WTC11 (cell line): ENCODE data around the gene STAB2. TPM values are rescaled to one million over a fixed set of nuclear protein-coding genes. Genes with fewer than 3 reads are reported as not detected.

ENCODE experiments used
- ATAC-seq: fragments of 200-7000 bp; cut with Tn5 transposase; 2 replicates; pipeline ENCODE4 v1.10.0; 2021; ENCODE audit warnings: mild to moderate bottlenecking, moderate library complexity
- CTCF ChIA-PET: fragments of 300-600 bp; sonication (Branson Sonifier 250); formaldehyde crosslinking; loops from one replicate; lab custom pipeline; 2021; ENCODE audit warnings: antibody characterized with exemption; lab: Charles Lee
- POLR2A ChIA-PET: fragments of 350-600 bp; sonication (Branson Sonifier 250); formaldehyde crosslinking; loops from one replicate; lab custom pipeline; 2021; ENCODE audit warnings: antibody characterized with exemption; lab: Charles Lee
- DNase-seq: peaks from one replicate; pipeline ENCODE4 v3.0.0; 2021; ENCODE audit warnings: low spot score
- H3K27ac Mint-ChIP-seq: 2 replicates; pipeline ENCODE4 v1.8.0; 2021; ENCODE audit warnings: mixed read lengths
- H3K27me3 Mint-ChIP-seq: 2 replicates; pipeline ENCODE4 v1.8.0; 2021; ENCODE audit warnings: low read depth, mild to moderate bottlenecking, moderate library complexity, mixed read lengths
- H3K36me3 Mint-ChIP-seq: 2 replicates; pipeline ENCODE4 v1.8.0; 2021; ENCODE audit warnings: mixed read lengths
- H3K4me1 Mint-ChIP-seq: 2 replicates; pipeline ENCODE4 v1.8.0; 2022; ENCODE audit warnings: mixed read lengths
- H3K4me3 Mint-ChIP-seq: 2 replicates; pipeline ENCODE4 v1.8.0; 2021; ENCODE audit warnings: mild to moderate bottlenecking, moderate library complexity, mixed read lengths
- H3K9me3 Mint-ChIP-seq: 2 replicates; pipeline ENCODE4 v1.8.0; 2021; ENCODE audit warnings: mixed read lengths
- E2F4 ChIP-seq: sonication (generic); formaldehyde crosslinking; IDR thresholded peaks from 2 replicates; pipeline ENCODE4 v1.8.1; 2022; ENCODE audit warnings: low read depth, mild to moderate bottlenecking, moderate library complexity, missing genetic modification reagents, borderline replicate concordance
- ERG ChIP-seq: fragments of 250-450 bp; sonication (Bioruptor Pico); IDR thresholded peaks from 2 replicates; pipeline ENCODE4 v1.8.0; 2021; ENCODE audit warnings: mild to moderate bottlenecking
- FOXK1 ChIP-seq: sonication (generic); formaldehyde crosslinking; IDR thresholded peaks from 2 replicates; pipeline ENCODE4 v1.8.0; 2022; ENCODE audit warnings: mild to moderate bottlenecking, moderate library complexity, missing genetic modification reagents
- KAT7 ChIP-seq: sonication (generic); formaldehyde crosslinking; IDR thresholded peaks from 2 replicates; pipeline ENCODE4 v1.8.1; 2023; ENCODE audit warnings: missing genetic modification reagents, mild to moderate bottlenecking, borderline replicate concordance
- NFE2L1 ChIP-seq: sonication (generic); formaldehyde crosslinking; IDR thresholded peaks from 2 replicates; pipeline ENCODE4 v1.8.1; 2023; ENCODE audit warnings: missing genetic modification reagents
- NFYB ChIP-seq: sonication (generic); formaldehyde crosslinking; conservative IDR thresholded peaks from 2 replicates; pipeline ENCODE4 v1.8.0; 2022; ENCODE audit warnings: low read depth, missing genetic modification reagents
- RORB ChIP-seq: fragments of 250-450 bp; sonication (Bioruptor Pico); IDR thresholded peaks from 2 replicates; pipeline ENCODE4 v1.9.0; 2021; ENCODE audit warnings: mild to moderate bottlenecking
- TCF7 ChIP-seq: sonication (generic); formaldehyde crosslinking; IDR thresholded peaks from 2 replicates; pipeline ENCODE4 v1.8.0; 2022; ENCODE audit warnings: mild to moderate bottlenecking, low read depth, missing genetic modification reagents, moderate library complexity
- TEAD1 ChIP-seq: sonication (generic); formaldehyde crosslinking; IDR thresholded peaks from 2 replicates; pipeline ENCODE4 v1.8.0; 2022; ENCODE audit warnings: mild to moderate bottlenecking, missing genetic modification reagents
- ZBTB43 ChIP-seq: sonication (generic); formaldehyde crosslinking; IDR thresholded peaks from 2 replicates; pipeline ENCODE4 v1.8.1; 2023; ENCODE audit warnings: mild to moderate bottlenecking, missing genetic modification reagents
- ZSCAN18 ChIP-seq: fragments of 250-450 bp; sonication (Bioruptor Pico); IDR thresholded peaks from 2 replicates; pipeline ENCODE4 v2.1.2; 2022; ENCODE audit warnings: mild to moderate bottlenecking, moderate library complexity
- total RNA-seq: library from RNA; stranded (reverse); gene quantifications from 3 replicates; pipeline ENCODE4 v1.2.3, GENCODE V29; 2021
- TF ChIP-seq, protein P1 (sequence below): sonication (generic); formaldehyde crosslinking; IDR thresholded peaks from 2 replicates; pipeline ENCODE4 v1.8.0; 2022; ENCODE audit warnings: mild to moderate bottlenecking, missing genetic modification reagents
- TF ChIP-seq, protein P2 (sequence below): sonication (generic); formaldehyde crosslinking; IDR thresholded peaks from 2 replicates; pipeline ENCODE4 v1.8.1; 2022; ENCODE audit warnings: low read depth, missing genetic modification reagents, borderline replicate concordance
- TF ChIP-seq, protein P3 (sequence below): fragments of 250-450 bp; sonication (Bioruptor Pico); IDR thresholded peaks from 2 replicates; pipeline ENCODE4 v1.9.0; 2021; ENCODE audit warnings: moderate library complexity, mild to moderate bottlenecking, inconsistent platforms, borderline replicate concordance
- TF ChIP-seq, protein P4 (sequence below): sonication (generic); formaldehyde crosslinking; IDR thresholded peaks from 2 replicates; pipeline ENCODE4 v1.8.1; 2023; ENCODE audit warnings: mild to moderate bottlenecking, missing genetic modification reagents, borderline replicate concordance
- TF ChIP-seq, protein P5 (sequence below): sonication (generic); formaldehyde crosslinking; IDR thresholded peaks from 2 replicates; pipeline ENCODE4 v1.8.1; 2022; ENCODE audit warnings: mild to moderate bottlenecking, moderate library complexity, missing genetic modification reagents

STAB2 gene
- total RNA-seq, 1 experiment from 2014 or later, result 0.48 TPM

GRCh38 chr12:103771466-103771865 lies 184.4 kb downstream of the STAB2 start:
- peak; percentile 68 for DNase-seq

DNA sequence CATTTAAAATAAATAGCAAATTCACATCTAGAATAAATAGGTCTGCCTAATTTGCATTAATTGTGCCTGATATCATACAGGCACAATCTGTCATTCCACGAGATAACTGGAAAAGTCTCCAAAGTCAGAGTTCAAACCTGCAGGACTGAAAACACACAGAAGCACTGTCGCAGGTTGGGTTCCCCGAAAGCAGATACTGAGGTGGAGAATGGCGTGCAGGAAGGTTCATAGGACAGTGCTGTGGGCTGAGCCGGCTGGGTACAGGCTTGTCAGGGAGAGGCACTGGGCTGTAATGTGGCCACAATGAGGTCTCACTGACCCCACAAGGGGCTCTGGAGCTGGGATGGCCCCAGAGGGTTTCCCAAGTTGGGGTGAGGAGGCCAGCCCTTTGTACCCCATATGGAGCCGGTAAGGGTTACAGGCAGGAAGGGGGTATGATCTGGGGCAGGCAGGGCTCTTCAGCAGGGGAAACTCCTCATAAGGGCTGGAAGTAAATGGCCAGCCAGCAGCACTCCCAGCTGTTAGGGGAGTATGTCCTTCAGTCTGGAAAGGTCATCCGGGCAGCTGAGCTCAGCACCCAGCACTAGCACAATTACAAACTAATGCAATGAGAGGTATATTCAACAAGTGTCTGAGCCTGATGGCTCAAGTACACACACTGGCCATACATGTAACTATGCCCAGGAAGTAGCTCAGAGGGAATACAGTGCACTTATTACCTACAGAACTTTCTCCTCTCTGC lies 185.5 kb downstream of the STAB2 start:
- Mint-ChIP-seq H3K4me3 (no peak overlapping the region), H3K27me3 (no peaks in the 10 kb centered on the region), H3K36me3 (peaks cover 25% of the 10 kb centered on the region), H3K9me3 (no peaks in the 10 kb centered on the region), H3K4me1 (peaks cover 18% of the 10 kb centered on the region), H3K27ac (no peak overlapping the region)
- no peak for TF ChIP-seq ZBTB43 (CRISPR knock-in tag)
- no peak for TF ChIP-seq TCF7 (CRISPR knock-in tag)
- TF ChIP-seq RORB, result no peak
- TF ChIP-seq, protein P1, sequence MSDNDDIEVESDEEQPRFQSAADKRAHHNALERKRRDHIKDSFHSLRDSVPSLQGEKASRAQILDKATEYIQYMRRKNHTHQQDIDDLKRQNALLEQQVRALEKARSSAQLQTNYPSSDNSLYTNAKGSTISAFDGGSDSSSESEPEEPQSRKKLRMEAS (CRISPR knock-in tag), result no peak
- no peak for TF ChIP-seq ZSCAN18 (CRISPR knock-in tag)
- TF ChIP-seq FOXK1 (CRISPR knock-in tag), result no peak
- TF ChIP-seq, protein P2, sequence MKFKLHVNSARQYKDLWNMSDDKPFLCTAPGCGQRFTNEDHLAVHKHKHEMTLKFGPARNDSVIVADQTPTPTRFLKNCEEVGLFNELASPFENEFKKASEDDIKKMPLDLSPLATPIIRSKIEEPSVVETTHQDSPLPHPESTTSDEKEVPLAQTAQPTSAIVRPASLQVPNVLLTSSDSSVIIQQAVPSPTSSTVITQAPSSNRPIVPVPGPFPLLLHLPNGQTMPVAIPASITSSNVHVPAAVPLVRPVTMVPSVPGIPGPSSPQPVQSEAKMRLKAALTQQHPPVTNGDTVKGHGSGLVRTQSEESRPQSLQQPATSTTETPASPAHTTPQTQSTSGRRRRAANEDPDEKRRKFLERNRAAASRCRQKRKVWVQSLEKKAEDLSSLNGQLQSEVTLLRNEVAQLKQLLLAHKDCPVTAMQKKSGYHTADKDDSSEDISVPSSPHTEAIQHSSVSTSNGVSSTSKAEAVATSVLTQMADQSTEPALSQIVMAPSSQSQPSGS (CRISPR knock-in tag), result no peak
- TF ChIP-seq, protein P3, sequence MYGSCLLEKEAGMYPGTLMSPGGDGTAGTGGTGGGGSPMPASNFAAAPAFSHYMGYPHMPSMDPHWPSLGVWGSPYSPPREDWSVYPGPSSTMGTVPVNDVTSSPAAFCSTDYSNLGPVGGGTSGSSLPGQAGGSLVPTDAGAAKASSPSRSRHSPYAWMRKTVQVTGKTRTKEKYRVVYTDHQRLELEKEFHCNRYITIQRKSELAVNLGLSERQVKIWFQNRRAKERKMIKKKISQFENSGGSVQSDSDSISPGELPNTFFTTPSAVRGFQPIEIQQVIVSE (CRISPR knock-in tag), result no peak
- TF ChIP-seq E2F4, result no peak
- no peak for TF ChIP-seq NFYB (CRISPR knock-in tag)
- TF ChIP-seq, protein P4, sequence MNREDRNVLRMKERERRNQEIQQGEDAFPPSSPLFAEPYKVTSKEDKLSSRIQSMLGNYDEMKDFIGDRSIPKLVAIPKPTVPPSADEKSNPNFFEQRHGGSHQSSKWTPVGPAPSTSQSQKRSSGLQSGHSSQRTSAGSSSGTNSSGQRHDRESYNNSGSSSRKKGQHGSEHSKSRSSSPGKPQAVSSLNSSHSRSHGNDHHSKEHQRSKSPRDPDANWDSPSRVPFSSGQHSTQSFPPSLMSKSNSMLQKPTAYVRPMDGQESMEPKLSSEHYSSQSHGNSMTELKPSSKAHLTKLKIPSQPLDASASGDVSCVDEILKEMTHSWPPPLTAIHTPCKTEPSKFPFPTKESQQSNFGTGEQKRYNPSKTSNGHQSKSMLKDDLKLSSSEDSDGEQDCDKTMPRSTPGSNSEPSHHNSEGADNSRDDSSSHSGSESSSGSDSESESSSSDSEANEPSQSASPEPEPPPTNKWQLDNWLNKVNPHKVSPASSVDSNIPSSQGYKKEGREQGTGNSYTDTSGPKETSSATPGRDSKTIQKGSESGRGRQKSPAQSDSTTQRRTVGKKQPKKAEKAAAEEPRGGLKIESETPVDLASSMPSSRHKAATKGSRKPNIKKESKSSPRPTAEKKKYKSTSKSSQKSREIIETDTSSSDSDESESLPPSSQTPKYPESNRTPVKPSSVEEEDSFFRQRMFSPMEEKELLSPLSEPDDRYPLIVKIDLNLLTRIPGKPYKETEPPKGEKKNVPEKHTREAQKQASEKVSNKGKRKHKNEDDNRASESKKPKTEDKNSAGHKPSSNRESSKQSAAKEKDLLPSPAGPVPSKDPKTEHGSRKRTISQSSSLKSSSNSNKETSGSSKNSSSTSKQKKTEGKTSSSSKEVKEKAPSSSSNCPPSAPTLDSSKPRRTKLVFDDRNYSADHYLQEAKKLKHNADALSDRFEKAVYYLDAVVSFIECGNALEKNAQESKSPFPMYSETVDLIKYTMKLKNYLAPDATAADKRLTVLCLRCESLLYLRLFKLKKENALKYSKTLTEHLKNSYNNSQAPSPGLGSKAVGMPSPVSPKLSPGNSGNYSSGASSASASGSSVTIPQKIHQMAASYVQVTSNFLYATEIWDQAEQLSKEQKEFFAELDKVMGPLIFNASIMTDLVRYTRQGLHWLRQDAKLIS (CRISPR knock-in tag), result no peak
- TF ChIP-seq, protein P5, sequence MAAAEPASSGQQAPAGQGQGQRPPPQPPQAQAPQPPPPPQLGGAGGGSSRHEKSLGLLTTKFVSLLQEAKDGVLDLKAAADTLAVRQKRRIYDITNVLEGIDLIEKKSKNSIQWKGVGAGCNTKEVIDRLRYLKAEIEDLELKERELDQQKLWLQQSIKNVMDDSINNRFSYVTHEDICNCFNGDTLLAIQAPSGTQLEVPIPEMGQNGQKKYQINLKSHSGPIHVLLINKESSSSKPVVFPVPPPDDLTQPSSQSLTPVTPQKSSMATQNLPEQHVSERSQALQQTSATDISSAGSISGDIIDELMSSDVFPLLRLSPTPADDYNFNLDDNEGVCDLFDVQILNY, result no peak
- TF ChIP-seq ERG (CRISPR knock-in tag), result no peak
- no peak for TF ChIP-seq TEAD1 (CRISPR knock-in tag)
- no peak; the same call in 1 of the 2 replicates for ATAC-seq
- no peak for DNase-seq
- POLR2A ChIA-PET, result no interaction called here
- CTCF ChIA-PET, result interaction anchor here (1.1 to 1.5 kb wide), 2 partner anchors 26 to 106 kb away, joined by 3 to 4 read pairs; no protein-coding TSS in a partner anchor

More at GRCh38 chr12:103771466-103771865, 184.4 kb downstream of the STAB2 start:
- ChIA-PET CTCF (interaction anchor here (0.6 to 1.9 kb wide), 11 partner anchors 10 to 338 kb away, joined by 3 to 8 read pairs (median 3); partner anchors contain the start of gene HSP90B1), POLR2A (no interaction called here)
- TF ChIP-seq, protein P2 (CRISPR knock-in tag), result no peak
- TF ChIP-seq KAT7 (CRISPR knock-in tag) (no peak), NFE2L1 (CRISPR knock-in tag) (no peak)
- Mint-ChIP-seq H3K36me3 (peaks cover 25% of the 10 kb centered on the region; the same call in 1 of the 2 replicates), H3K4me1 (peaks cover 18% of the 10 kb centered on the region), H3K27me3 (no peaks in the 10 kb centered on the region), H3K4me3 (no peak overlapping the region), H3K27ac (peak overlapping the region; percentile 38), H3K9me3 (no peaks in the 10 kb centered on the region)
- peak; percentile 92 for ATAC-seq
